ENCODE measurements around the gene HPS5.

The HPS5 gene

DNA sequence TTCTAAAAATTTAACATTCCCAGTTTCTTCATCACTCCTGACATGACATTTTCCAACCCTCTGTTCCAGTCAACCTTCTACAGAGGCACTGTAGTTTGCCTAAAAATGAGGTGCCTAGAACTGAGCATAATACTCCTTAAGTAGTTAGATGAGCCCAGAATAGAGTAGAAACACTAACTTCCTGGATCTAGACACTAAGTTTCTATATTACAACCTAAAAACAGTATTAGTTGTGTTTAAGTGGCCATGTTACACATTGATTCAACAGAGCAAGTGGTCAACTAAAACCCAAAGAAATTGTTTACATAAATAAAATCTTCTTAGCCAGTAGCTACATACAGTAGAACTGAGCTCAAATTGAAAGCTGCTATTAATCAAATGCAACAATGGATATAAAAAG, 1.3 kb downstream of the HPS5 start:
- no peak for DNase-seq

GRCh38 chr11:18319914-18320313, 2.0 kb downstream of the HPS5 start:
- DNase-seq: no peak

DNA sequence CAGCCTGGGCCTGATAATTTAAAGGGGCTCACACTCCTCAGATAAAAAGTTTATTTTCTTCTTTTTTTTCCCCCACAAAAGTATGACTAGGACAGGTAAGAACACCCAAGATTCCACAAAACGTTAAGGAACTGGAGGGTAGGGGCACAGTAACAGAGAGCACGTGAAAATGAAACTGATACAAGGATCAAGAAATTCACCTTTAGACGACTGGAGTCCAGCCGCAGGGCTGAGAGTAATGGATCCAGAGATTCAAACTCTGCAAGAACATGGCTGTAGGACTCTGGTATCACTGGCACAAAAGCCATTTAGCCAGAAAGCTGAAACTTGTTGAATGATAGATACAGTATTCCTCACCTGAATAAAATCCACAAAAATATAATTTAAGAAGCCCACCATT, 4.4 kb downstream of the HPS5 start:
- no peak for DNase-seq

DNA sequence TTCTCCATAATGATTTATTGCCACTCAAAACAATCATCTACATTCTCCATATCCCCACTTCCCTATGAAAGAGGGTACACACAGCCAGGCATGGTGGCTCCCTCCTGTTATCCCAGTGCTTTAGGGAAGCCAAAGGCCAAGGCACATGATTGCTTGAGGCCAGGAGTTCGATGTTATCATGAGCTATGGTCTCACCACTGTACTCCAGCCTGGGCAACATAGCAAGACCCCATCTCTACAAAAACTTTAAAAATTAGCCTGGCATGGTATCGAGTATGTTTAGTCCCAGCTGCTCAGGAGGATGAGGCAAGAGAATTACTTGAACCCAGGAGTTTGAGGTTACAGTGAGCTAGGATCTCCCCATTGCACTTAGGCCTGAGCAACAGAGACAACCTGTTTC, 6.0 kb downstream of the HPS5 start:
- DNase-seq: no peak

DNA sequence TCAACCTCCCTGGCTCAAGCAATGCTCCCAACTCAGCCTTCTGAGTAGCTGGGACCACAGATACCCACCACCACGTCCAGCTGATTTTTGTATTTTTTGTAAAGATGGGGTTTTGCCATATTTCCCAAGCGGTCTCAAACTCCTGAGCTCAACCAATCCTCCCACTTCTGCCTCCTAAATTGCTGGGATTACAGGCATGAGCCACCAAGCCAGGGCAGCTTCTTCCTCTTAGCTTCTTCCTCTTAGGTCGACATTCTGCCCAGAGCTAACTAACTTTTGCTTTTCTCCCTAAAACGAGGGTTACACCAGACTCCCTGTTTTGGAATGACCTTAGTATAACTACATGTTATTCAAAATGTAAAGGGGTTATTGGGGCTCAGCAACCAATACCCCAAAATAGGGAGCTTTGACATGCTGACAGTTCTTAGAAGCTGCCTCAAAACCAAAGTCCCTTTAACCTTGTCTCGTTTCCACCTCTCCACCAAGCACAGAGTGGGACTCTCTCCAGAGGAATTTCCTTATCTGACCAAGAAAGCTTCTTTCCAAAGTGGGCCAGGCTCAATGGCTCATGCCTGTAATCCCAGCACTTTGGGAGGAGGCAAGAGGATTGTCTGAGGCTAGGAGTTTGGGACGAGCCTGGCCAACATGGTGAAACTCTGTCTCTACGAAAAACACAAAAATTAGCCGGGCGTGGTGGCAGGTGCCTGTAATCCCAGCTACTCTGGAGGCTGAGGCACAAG, 7.0 kb downstream of the HPS5 start:
- no peak for DNase-seq

DNA sequence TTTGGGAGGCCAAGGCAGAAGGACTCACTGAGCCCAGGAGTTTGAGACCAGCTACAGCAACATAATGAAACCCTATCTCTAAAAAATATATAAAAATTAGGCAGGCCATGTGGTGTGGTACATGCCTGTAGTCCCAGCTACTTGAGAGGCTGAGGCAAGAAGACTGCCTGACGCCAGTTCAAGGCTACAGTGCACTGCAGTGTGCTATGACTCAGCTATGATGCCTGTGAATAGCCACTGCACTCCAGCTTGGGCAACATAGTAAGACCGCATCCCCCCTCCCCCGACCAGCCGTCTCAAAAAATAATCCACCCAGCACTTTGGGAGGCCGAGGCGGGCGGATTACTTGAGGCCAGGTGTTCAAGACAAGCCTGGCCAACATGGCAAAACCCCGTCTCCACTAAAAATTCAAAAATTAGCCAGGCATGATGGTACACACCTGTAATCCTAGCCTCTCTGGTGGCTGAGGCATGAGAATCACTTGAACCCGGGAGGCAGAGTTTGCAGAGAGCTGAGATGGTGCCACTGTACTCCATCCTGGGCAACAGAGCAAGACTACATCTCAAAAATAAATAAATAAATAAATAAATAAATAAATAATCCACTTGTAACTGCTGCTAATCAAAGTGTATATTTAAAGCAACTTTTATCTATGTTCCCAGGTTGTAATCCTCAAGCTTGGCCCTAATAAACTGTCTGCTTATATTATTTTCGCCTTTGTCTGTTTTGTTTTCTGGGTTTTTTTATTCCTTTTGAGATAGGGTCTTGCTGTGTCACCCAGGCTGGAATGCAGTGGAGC, 7.8 kb downstream of the HPS5 start:
- DNase-seq: no peak

GRCh38 chr11:18312663-18313420, 9.1 kb downstream of the HPS5 start:
- DNase-seq: no peak

GRCh38 chr11:18312012-18312411, 9.9 kb downstream of the HPS5 start:
- no peak for DNase-seq

- no peak for DNase-seq
Measured at GRCh38 chr11:18310800-18311340, 11.1 kb downstream of the HPS5 start.

GRCh38 chr11:18309691-18310090, 12.2 kb downstream of the HPS5 start:
- no peak for DNase-seq

- no peak for DNase-seq
Measured at GRCh38 chr11:18308242-18308641, 13.7 kb downstream of the HPS5 start.

DNA sequence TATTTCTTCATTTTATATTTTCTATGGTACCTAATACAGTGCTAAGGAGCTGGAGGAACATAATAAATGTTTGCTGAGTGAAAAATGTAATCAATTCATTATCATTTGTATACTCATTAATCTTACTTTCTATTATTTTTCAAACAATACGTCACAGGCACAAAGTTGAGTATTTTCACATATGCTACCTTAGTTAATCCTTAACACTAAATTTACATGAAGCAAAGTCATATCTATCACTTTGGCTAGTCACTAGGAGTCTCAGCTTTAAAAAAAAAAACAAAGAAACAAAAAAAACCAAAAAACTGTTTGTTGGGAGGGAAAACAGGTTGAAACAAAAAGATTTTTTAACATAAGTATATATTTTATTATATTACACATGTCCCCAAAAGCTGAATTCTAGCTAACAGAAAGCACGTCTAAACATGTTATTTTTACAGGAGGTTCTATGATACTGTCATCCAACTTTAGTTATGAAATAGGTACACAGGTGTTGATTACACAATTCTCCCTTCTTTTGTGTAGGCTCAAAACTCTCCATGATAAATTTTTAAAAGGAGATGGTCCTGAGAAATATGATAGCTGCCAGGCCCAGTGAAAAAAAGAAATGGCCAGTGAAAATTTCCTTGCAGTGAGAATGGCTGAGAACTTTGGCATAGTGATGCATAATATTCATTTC, 14.3 kb downstream of the HPS5 start:
- no peak for DNase-seq

DNA sequence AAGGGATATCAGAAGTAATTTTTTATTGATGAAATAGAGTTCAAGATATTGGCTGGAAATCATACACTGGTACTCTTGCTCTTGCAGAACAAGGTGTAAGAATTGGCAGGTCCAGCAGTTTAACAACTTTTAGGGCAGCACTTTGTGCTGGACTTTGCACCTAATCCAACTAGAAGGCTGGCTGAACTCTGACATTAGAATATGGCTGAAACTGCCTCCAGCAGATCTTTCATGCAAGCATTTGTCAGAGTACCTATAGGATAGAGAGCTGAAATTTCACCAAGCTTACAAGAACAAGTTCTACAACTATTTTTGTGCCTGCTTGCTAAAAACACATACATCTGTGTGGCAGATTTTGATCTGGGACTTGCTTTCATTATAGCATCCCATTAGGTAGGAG, 17.2 kb downstream of the HPS5 start:
- no peak for DNase-seq

DNA sequence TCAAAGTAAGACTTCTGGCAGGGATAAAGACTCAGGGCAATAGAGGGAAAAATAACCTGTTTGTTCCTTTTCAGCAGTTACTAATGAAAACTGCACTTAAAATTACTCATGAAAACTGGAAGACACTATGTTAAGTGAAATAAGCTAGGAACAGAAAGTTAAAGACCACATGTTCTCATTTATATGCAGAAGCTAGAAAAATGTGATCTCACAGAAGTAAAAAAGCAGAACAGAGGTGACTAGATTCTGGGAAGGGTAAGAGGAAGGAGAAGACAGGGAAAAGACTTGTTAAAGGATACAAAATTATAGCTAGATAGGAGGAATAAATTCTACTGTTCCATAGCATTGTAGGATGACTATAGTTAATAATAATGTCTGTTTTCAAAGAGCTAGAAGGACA, 22.2 kb downstream of the HPS5 start:
- no peak for DNase-seq

DNA sequence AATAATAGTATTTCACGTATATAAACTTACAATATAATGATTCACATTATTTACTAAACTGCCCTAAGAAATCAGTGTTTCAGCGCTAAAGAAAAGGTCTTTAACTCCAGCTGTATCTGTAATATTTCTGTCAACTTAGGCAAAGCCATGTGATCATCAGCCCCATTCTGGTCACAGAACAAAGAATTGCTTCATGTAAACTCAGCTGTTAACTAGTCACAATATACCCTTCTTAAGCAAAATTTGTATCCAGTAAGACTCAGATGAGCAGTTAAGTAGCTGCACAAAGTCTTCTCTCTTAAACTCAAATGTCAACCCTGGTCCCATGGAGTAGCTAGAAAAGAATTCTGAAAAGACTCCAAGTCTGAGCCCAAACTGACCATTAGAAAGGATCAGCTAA, 26.6 kb downstream of the HPS5 start:
- no peak for DNase-seq

- no peak for DNase-seq
Measured at GRCh38 chr11:18294862-18295261, 27.1 kb downstream of the HPS5 start.

DNA sequence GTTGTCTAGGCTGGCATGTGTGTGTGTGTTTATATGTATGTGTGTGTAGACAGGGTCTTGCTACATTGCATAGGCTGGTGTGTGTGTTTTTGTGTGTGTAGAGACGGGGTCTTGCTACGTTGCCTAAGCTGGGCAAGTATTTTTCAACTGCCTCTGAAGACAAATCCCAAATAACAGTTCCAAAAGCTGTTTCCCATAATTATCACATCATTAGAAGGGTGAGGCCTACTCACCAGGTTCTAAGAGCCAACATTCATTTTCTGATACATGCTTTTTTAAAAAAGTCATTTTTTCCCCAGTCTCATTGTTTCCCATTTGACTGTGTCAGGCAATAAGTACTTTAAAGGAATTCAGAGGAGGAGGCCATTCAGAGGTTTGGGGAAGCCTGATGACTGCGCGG, 33.0 kb downstream of the HPS5 start:
- no peak for DNase-seq

DNA sequence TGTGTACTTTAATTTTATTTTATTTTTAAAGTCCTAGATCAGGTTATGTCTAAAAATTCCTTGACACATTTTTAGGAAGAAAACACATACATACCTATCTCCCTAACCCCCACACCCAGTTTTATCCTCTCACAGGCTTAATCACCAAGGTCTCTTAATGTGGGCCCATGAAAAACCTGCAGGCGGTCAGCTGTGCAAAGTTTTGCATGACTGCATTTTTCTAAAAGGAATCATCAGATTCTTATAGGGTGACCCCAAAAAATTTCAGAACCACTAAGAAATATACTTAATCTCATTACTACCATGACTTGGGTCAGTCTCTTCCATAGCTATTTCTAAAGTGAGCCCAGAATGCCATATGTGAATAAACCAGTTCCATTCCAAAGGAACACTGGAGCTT, 36.1 kb downstream of the HPS5 start:
- no peak for DNase-seq

DNA sequence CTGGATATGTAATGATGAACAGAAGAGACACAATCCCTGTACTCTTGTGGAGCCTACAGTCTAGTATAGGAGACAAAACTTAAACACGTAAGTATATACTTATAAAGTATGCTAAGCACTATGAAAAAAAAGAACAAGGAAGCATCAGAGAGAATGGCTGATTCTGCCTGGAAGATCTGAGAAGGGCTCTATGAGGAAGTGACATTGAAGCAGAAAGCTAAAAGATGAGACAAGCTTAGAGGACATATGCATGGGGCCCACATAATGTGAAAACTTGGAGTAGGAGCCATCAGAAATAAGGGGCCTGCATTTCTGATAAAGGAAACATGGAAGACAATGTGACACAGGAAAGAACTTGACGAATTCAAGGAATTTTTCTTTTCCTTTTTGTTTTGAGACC, 39.3 kb downstream of the HPS5 start:
- DNase-seq: no peak

GRCh38 chr11:18280438-18281045, 41.4 kb downstream of the HPS5 start:
- no peak for DNase-seq

DNA sequence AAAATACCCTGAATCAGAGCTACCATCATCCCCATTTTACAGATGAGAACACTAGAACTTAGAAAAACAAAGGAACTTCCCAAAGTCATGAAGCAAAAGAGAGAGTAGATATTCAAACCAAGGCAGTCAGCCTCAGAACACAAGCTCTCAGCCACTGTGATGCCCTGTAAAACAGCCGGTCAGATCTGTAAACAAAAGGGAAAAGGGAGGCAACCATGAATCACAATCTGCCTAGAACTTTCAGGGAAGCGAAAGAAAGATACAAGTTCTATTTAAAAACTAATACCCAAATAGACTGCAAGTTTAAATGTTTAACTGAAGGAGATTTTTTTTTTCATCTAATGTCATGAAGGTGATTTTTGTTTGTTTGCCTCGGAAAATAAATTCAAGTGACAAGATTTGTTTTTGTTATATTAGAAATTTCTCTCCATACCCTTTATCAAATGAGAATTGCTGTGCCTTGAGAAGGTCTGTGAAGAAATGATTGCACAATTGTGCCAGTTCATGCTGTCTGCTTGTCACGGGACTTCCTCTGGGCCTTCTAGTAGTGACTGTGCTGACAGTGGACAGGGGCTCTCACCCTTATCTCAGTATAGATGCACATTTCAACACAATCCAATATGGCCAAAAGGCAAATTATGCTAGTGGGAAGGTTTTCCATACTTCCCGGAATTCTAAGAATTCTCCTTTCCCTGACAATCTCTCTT, 44.2 kb downstream of the HPS5 start:
- DNase-seq: no peak

DNA sequence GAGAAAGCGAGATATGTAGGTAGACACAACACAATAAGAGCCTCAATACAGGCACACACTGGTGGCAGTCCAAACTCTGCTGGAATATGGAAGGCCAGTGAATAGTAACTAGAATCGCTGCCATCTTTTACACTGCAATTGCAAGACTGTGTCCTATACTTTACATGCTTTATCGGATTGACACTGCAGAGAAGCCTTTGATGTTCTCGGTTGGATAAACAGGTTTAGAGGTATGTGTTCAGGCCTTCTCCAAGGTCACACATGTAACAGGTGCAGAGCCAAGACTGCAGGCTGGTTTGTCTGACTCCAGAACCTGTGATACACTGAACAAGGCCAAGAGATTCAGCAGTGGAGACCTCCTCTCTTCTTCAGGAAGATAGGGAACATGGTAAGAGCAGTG, 50.7 kb downstream of the HPS5 start:
- DNase-seq: no peak
